HEK293 (cell line): Measurements from ENCODE around the gene NLGN1.

Experiments
- FEZF1 ChIP-seq: fragments of 450-650 bp; formaldehyde crosslinking; IDR thresholded peaks from 2 replicates; pipeline ENCODE4 v1.5.1; 2016; ENCODE audit warnings: missing biosample characterization, missing genetic modification characterization
- KLF1 ChIP-seq: fragments of 450-650 bp; formaldehyde crosslinking; IDR thresholded peaks from 2 replicates; pipeline ENCODE4 v1.5.1; 2016; ENCODE audit warnings: missing biosample characterization, missing genetic modification characterization
- KLF10 ChIP-seq: fragments of 450-650 bp; IDR thresholded peaks from 2 replicates; pipeline ENCODE4 v1.5.1; 2018; ENCODE audit warnings: missing biosample characterization, mild to moderate bottlenecking, missing genetic modification characterization
- OSR2 ChIP-seq: fragments of 450-650 bp; formaldehyde crosslinking; IDR thresholded peaks from 2 replicates; pipeline ENCODE4 v1.5.1; 2016; ENCODE audit warnings: missing biosample characterization, missing genetic modification characterization
- WT1 ChIP-seq: fragments of 450-650 bp; formaldehyde crosslinking; IDR thresholded peaks from 2 replicates; pipeline ENCODE4 v1.5.1; 2016; ENCODE audit warnings: missing biosample characterization, missing genetic modification characterization
- ZBTB48 ChIP-seq: fragments of 450-650 bp; formaldehyde crosslinking; IDR thresholded peaks from 2 replicates; pipeline ENCODE4 v1.5.1; 2016; ENCODE audit warnings: missing biosample characterization, missing genetic modification characterization
- ZBTB8A ChIP-seq: fragments of 450-650 bp; formaldehyde crosslinking; IDR thresholded peaks from 2 replicates; pipeline ENCODE4 v1.5.1; 2016; ENCODE audit warnings: missing biosample characterization, missing genetic modification characterization
- ZFP3 ChIP-seq: fragments of 450-650 bp; formaldehyde crosslinking; IDR thresholded peaks from 2 replicates; pipeline ENCODE4 v1.5.1; 2016; ENCODE audit warnings: low read depth, missing biosample characterization, missing genetic modification characterization
- ZFP37 ChIP-seq: fragments of 450-650 bp; formaldehyde crosslinking; IDR thresholded peaks from 2 replicates; pipeline ENCODE4 v1.5.1; 2016; ENCODE audit warnings: missing biosample characterization, missing genetic modification characterization
- ZFP69B ChIP-seq: fragments of 450-650 bp; formaldehyde crosslinking; IDR thresholded peaks from 2 replicates; pipeline ENCODE4 v1.5.1; 2016; ENCODE audit warnings: missing biosample characterization, missing genetic modification characterization
- ZNF121 ChIP-seq: fragments of 450-650 bp; formaldehyde crosslinking; IDR thresholded peaks from 2 replicates; pipeline ENCODE4 v1.5.1; 2016; ENCODE audit warnings: missing biosample characterization, missing genetic modification characterization
- ZNF146 ChIP-seq: fragments of 450-650 bp; formaldehyde crosslinking; IDR thresholded peaks from 2 replicates; pipeline ENCODE4 v1.5.1; 2016; ENCODE audit warnings: missing biosample characterization, missing genetic modification characterization
- ZNF184 ChIP-seq: fragments of 450-650 bp; IDR thresholded peaks from 2 replicates; pipeline ENCODE4 v1.5.1; 2018; ENCODE audit warnings: missing biosample characterization, mild to moderate bottlenecking, missing genetic modification characterization
- ZNF211 ChIP-seq: fragments of 450-650 bp; formaldehyde crosslinking; IDR thresholded peaks from 2 replicates; pipeline ENCODE4 v1.5.1; 2016; ENCODE audit warnings: low read depth, missing biosample characterization, missing genetic modification characterization
- ZNF292 ChIP-seq: fragments of 450-650 bp; formaldehyde crosslinking; IDR thresholded peaks from 2 replicates; pipeline ENCODE4 v1.5.1; 2016; ENCODE audit warnings: low read depth, missing biosample characterization, missing genetic modification characterization, borderline replicate concordance
- ZNF366 ChIP-seq: fragments of 450-650 bp; formaldehyde crosslinking; conservative IDR thresholded peaks from 2 replicates; pipeline ENCODE4 v1.5.1; 2016; ENCODE audit warnings: missing biosample characterization, missing genetic modification characterization
- ZNF600 ChIP-seq: fragments of 450-650 bp; formaldehyde crosslinking; IDR thresholded peaks from 2 replicates; pipeline ENCODE4 v1.5.1; 2016; ENCODE audit warnings: missing biosample characterization, missing genetic modification characterization
- ZNF837 ChIP-seq: fragments of 450-650 bp; formaldehyde crosslinking; IDR thresholded peaks from 2 replicates; pipeline ENCODE4 v1.5.1; 2016; ENCODE audit warnings: missing biosample characterization, missing genetic modification characterization
- ZSCAN30 ChIP-seq: fragments of 450-650 bp; IDR thresholded peaks from 2 replicates; pipeline ENCODE4 v1.5.1; 2018; ENCODE audit warnings: missing biosample characterization, mild to moderate bottlenecking, missing genetic modification characterization, moderate library complexity
- TF ChIP-seq, protein P1 (sequence below): fragments of 450-650 bp; formaldehyde crosslinking; IDR thresholded peaks from 2 replicates; pipeline ENCODE4 v1.5.1; 2016; ENCODE audit warnings: missing biosample characterization, missing genetic modification characterization
- TF ChIP-seq, protein P2 (sequence below): fragments of 450-650 bp; formaldehyde crosslinking; IDR thresholded peaks from 2 replicates; pipeline ENCODE4 v1.5.1; 2016; ENCODE audit warnings: missing biosample characterization, missing genetic modification characterization
- TF ChIP-seq, protein P3 (sequence below): fragments of 450-650 bp; formaldehyde crosslinking; IDR thresholded peaks from 2 replicates; pipeline ENCODE4 v1.5.1; 2016; ENCODE audit warnings: missing biosample characterization, missing genetic modification characterization
- TF ChIP-seq, protein P4 (sequence below): fragments of 450-650 bp; formaldehyde crosslinking; IDR thresholded peaks from 2 replicates; pipeline ENCODE4 v1.5.1; 2016; ENCODE audit warnings: missing biosample characterization, missing genetic modification characterization
- TF ChIP-seq, protein P5 (sequence below): fragments of 450-650 bp; IDR thresholded peaks from 2 replicates; pipeline ENCODE4 v1.5.1; 2018; ENCODE audit warnings: missing biosample characterization, missing genetic modification characterization
- TF ChIP-seq, protein P6 (sequence below): fragments of 450-650 bp; formaldehyde crosslinking; IDR thresholded peaks from 2 replicates; pipeline ENCODE4 v1.5.1; 2016; ENCODE audit warnings: missing biosample characterization, missing genetic modification characterization, borderline replicate concordance

NLGN1 gene

DNA sequence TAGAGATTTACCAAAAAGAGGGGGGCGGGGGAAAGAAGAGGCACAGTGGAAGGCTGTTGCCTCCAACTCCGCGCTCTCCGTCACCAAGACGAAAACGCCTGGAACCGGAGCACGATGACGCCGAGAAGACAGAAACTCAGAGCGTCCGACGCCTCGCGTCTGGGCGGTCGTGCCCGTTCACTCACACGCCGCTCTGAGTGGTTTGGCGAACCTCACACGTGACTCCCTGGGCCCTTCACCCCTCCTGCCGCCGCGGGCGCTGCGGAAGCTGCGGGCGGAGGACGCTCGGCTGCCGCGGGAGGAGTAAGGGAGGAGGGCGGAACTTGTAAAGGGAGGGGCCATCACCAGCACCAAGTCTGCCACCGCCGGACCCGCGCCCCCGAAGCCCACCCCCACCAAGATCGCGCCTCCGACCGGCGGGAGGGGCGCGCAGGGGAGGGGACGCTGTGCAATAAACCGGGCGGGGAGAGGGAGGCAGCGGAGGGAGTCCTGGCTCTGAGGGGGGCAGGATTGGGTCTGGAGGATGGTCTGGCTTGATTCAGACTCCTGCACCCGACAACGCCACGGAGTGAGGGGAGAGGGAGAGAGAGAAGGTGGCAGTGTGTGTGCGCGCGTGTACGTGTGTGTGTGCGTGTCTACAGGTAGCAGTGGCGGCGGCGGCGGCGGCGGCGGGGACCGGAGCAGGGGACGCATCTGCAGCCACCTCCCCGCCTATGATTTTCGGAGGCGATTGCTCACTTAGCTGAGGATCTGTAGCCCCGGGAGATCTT lies 1.9 kb upstream of the NLGN1 start (continued):
- TF ChIP-seq, protein P1, sequence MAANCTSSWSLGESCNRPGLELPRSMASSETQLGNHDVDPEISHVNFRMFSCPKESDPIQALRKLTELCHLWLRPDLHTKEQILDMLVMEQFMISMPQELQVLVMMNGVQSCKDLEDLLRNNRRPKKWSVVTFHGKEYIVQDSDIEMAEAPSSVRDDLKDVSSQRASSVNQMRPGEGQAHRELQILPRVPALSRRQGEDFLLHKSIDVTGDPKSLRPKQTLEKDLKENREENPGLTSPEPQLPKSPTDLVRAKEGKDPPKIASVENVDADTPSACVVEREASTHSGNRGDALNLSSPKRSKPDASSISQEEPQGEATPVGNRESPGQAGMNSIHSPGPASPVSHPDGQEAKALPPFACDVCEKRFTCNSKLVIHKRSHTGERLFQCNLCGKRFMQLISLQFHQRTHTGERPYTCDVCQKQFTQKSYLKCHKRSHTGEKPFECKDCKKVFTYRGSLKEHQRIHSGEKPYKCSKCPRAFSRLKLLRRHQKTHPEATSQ (tag by site-specific recombination): peak; percentile 45; the same call in 1 of the 2 replicates
- TF ChIP-seq WT1 (tag by site-specific recombination): peak; percentile 84
- TF ChIP-seq KLF10: peak; percentile 11; the same call in 1 of the 2 replicates
- peak; percentile 97 for TF ChIP-seq ZBTB8A
- no peak; the same call in none of the 2 replicates for TF ChIP-seq ZNF146 (tag by site-specific recombination)
- no peak for TF ChIP-seq ZFP3 (tag by site-specific recombination)
- TF ChIP-seq ZNF600 (tag by site-specific recombination): peak; percentile 99
- TF ChIP-seq, protein P2, sequence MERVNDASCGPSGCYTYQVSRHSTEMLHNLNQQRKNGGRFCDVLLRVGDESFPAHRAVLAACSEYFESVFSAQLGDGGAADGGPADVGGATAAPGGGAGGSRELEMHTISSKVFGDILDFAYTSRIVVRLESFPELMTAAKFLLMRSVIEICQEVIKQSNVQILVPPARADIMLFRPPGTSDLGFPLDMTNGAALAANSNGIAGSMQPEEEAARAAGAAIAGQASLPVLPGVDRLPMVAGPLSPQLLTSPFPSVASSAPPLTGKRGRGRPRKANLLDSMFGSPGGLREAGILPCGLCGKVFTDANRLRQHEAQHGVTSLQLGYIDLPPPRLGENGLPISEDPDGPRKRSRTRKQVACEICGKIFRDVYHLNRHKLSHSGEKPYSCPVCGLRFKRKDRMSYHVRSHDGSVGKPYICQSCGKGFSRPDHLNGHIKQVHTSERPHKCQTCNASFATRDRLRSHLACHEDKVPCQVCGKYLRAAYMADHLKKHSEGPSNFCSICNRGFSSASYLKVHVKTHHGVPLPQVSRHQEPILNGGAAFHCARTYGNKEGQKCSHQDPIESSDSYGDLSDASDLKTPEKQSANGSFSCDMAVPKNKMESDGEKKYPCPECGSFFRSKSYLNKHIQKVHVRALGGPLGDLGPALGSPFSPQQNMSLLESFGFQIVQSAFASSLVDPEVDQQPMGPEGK (tag by site-specific recombination): peak; percentile 99
- no peak for TF ChIP-seq ZNF211
- TF ChIP-seq ZNF292 (tag by site-specific recombination): no peak
- TF ChIP-seq ZFP69B (tag by site-specific recombination): peak; percentile 81
- peak; percentile 89 for TF ChIP-seq FEZF1
- TF ChIP-seq ZNF837 (tag by site-specific recombination): peak; percentile 83; the same call in 1 of the 2 replicates
- peak; percentile 58; the same call in 1 of the 2 replicates for TF ChIP-seq ZNF121
- TF ChIP-seq, protein P3, sequence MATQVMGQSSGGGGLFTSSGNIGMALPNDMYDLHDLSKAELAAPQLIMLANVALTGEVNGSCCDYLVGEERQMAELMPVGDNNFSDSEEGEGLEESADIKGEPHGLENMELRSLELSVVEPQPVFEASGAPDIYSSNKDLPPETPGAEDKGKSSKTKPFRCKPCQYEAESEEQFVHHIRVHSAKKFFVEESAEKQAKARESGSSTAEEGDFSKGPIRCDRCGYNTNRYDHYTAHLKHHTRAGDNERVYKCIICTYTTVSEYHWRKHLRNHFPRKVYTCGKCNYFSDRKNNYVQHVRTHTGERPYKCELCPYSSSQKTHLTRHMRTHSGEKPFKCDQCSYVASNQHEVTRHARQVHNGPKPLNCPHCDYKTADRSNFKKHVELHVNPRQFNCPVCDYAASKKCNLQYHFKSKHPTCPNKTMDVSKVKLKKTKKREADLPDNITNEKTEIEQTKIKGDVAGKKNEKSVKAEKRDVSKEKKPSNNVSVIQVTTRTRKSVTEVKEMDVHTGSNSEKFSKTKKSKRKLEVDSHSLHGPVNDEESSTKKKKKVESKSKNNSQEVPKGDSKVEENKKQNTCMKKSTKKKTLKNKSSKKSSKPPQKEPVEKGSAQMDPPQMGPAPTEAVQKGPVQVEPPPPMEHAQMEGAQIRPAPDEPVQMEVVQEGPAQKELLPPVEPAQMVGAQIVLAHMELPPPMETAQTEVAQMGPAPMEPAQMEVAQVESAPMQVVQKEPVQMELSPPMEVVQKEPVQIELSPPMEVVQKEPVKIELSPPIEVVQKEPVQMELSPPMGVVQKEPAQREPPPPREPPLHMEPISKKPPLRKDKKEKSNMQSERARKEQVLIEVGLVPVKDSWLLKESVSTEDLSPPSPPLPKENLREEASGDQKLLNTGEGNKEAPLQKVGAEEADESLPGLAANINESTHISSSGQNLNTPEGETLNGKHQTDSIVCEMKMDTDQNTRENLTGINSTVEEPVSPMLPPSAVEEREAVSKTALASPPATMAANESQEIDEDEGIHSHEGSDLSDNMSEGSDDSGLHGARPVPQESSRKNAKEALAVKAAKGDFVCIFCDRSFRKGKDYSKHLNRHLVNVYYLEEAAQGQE: peak; percentile 20; the same call in 1 of the 2 replicates
- TF ChIP-seq ZBTB48: peak; percentile 85; the same call in 1 of the 2 replicates
- TF ChIP-seq KLF1 (tag by site-specific recombination): peak; percentile 80
- no peak for TF ChIP-seq ZNF184 (tag by site-specific recombination)
- peak; percentile 80; the same call in 1 of the 2 replicates for TF ChIP-seq ZSCAN30
- peak; percentile 28; the same call in 1 of the 2 replicates for TF ChIP-seq ZFP37
- TF ChIP-seq, protein P4, sequence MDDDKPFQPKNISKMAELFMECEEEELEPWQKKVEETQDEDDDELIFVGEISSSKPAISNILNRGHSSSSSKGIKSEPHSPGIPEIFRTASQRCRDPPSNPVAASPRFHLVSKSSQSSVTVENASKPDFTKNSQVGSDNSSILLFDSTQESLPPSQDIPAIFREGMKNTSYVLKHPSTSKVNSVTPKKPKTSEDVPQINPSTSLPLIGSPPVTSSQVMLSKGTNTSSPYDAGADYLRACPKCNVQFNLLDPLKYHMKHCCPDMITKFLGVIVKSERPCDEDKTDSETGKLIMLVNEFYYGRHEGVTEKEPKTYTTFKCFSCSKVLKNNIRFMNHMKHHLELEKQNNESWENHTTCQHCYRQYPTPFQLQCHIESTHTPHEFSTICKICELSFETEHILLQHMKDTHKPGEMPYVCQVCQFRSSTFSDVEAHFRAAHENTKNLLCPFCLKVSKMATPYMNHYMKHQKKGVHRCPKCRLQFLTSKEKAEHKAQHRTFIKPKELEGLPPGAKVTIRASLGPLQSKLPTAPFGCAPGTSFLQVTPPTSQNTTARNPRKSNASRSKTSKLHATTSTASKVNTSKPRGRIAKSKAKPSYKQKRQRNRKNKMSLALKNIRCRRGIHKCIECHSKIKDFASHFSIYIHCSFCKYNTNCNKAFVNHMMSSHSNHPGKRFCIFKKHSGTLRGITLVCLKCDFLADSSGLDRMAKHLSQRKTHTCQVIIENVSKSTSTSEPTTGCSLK (tag by site-specific recombination): no peak
- TF ChIP-seq, protein P5, sequence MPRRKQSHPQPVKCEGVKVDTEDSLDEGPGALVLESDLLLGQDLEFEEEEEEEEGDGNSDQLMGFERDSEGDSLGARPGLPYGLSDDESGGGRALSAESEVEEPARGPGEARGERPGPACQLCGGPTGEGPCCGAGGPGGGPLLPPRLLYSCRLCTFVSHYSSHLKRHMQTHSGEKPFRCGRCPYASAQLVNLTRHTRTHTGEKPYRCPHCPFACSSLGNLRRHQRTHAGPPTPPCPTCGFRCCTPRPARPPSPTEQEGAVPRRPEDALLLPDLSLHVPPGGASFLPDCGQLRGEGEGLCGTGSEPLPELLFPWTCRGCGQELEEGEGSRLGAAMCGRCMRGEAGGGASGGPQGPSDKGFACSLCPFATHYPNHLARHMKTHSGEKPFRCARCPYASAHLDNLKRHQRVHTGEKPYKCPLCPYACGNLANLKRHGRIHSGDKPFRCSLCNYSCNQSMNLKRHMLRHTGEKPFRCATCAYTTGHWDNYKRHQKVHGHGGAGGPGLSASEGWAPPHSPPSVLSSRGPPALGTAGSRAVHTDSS: no peak
- peak; percentile 87 for TF ChIP-seq OSR2
- TF ChIP-seq ZNF366 (tag by site-specific recombination): peak; percentile 93
- TF ChIP-seq, protein P6, sequence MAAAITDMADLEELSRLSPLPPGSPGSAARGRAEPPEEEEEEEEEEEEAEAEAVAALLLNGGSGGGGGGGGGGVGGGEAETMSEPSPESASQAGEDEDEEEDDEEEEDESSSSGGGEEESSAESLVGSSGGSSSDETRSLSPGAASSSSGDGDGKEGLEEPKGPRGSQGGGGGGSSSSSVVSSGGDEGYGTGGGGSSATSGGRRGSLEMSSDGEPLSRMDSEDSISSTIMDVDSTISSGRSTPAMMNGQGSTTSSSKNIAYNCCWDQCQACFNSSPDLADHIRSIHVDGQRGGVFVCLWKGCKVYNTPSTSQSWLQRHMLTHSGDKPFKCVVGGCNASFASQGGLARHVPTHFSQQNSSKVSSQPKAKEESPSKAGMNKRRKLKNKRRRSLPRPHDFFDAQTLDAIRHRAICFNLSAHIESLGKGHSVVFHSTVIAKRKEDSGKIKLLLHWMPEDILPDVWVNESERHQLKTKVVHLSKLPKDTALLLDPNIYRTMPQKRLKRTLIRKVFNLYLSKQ (tag by site-specific recombination): no peak
